HG03280 (cell line): ENCODE results near the gene LTB.
A peak's percentile ranks its signal among the peaks of the same experiment; 100 is the strongest.

ENCODE experiments used
- ATAC-seq: cut with Tn5 transposase; IDR thresholded peaks from one replicate; pipeline ENCODE4 v1.9.1; 2021; ENCODE audit warnings: mild to moderate bottlenecking, moderate library complexity; ENCODE audit not compliant: unreplicated experiment

Gene LTB

GRCh38 chr6:31582230-31582643, at the start of gene LTB:
LTB (minus strand) TSS chr6:31582424; CDS start chr6:31582417, 7 bp downstream.
- ATAC-seq, result no peak

- no peak for ATAC-seq
These were observed 49.6 kb upstream of the LTB start for GRCh38 chr6:31631681-31632278.

- no peak for ATAC-seq
These were observed 49.0 kb upstream of the LTB start for GRCh38 chr6:31631209-31631608.

- ATAC-seq, result no peak
These were observed 48.1 kb upstream of the LTB start for GRCh38 chr6:31630177-31630934.

- no peak for ATAC-seq
These were observed 46.8 kb upstream of the LTB start for GRCh38 chr6:31629014-31629413.

- ATAC-seq, result no peak
These were observed 45.6 kb upstream of the LTB start for GRCh38 chr6:31627690-31628287.

- no peak for ATAC-seq
These were observed 44.7 kb upstream of the LTB start for GRCh38 chr6:31626952-31627351.

GRCh38 chr6:31624070-31624469, 41.8 kb upstream of the LTB start:
- no peak for ATAC-seq

GRCh38 chr6:31622684-31623091, 40.5 kb upstream of the LTB start:
- ATAC-seq, result no peak

GRCh38 chr6:31621991-31622390, 39.8 kb upstream of the LTB start:
- no peak for ATAC-seq

- no peak for ATAC-seq
These were observed 39.2 kb upstream of the LTB start for GRCh38 chr6:31621320-31621939.

GRCh38 chr6:31620586-31621319, 38.5 kb upstream of the LTB start, which contains the start of gene PRRC2A:
PRRC2A (plus strand) TSS chr6:31620715; CDS start chr6:31622790, 2,075 bp downstream.
- ATAC-seq, result peak; percentile 54

- ATAC-seq, result peak; percentile 83
These were observed 37.8 kb upstream of the LTB start for GRCh38 chr6:31619805-31620585.

- no peak for ATAC-seq
These were observed 34.8 kb upstream of the LTB start for GRCh38 chr6:31617010-31617409.

- ATAC-seq, result no peak
These were observed 33.5 kb upstream of the LTB start for GRCh38 chr6:31615748-31616147.

- no peak for ATAC-seq
These were observed 32.7 kb upstream of the LTB start, which contains the start of gene AIF1 for GRCh38 chr6:31614684-31615578. AIF1 (plus strand) TSS chr6:31615234; CDS start chr6:31615330, 96 bp downstream.

- no peak for ATAC-seq
These were observed 31.9 kb upstream of the LTB start for GRCh38 chr6:31614075-31614619.

GRCh38 chr6:31610968-31611367, 28.7 kb upstream of the LTB start:
- no peak for ATAC-seq
